ENCODE data around the gene GPX8. TPM values are rescaled to one million over a fixed set of nuclear protein-coding genes. Genes with fewer than 3 reads are reported as not detected.

Gene GPX8
- total and polyA plus RNA-seq, 4 donors, result 26.2 to 49.8 (median 32.0) TPM

DNA sequence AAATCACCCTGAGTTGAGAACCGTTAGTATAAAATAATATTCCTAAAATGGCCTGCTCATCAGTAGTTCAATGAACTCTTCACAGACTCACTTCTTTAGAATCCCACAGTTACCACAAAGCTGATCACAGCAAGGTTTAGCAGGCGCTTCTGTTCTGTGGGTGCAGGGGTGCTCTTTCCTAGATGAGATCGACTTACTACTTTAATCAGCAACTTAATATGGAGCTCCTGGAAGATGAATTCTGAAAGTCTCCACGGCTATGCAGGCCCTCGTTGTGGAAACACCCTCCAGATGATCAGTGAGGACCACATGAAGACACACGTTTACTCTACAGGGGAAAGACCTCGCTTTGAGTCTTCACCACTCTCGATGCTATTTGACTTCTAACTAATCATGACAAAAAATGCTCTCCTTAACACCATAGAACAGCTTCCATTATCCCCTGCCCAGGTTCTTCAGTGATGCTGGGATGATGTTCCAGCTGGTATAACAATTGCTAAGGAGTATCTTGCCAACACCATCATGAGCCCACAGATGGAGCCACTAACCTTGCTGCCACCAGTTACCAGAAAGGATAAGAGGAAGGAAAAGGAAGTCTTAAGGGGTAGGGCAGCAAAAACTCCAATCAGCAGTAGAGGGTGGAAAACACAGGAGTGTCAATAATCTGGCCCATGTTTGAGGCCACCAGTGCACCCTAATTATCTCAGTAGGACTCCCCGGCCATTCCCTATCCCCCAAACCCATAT is 17.9 kb upstream of the GPX8 start:
- 86 to 92% methylated on average over 9 of the region's 9 CpGs for WGBS, 2 donors
- DNase-seq (no peak), ATAC-seq (ENCODE audit: low FRiP score) (no peak)
- Histone ChIP-seq H3K36me3 (ENCODE audit: control insufficient read depth in 1 of 2, insufficient read depth in 2 of 2, low read length in 1 of 2) (no peaks in the 10 kb centered on the region), H3K27me3 (ENCODE audit: control insufficient read depth in 1 of 2, insufficient read depth in 2 of 2, low read length in 1 of 2) (no peaks in the 10 kb centered on the region), H3K9me3 (ENCODE audit: control insufficient read depth, low read length) (no peaks in the 10 kb centered on the region), H3K4me3 (ENCODE audit: low read length in 2 of 2) (no peak overlapping the region), H3K27ac (ENCODE audit: low read depth in 1 of 2, low read length in 2 of 2) (no peak overlapping the region), H3K4me1 (ENCODE audit: control insufficient read depth in 1 of 2, insufficient read depth in 2 of 2, low read length in 2 of 2) (no peaks in the 10 kb centered on the region)
- intact Hi-C loops (cut with DNase I), result loop anchor here (2.0 to 10.0 kb wide), 3 partner anchors 195 to 237 kb away; no protein-coding TSS in a partner anchor

DNA sequence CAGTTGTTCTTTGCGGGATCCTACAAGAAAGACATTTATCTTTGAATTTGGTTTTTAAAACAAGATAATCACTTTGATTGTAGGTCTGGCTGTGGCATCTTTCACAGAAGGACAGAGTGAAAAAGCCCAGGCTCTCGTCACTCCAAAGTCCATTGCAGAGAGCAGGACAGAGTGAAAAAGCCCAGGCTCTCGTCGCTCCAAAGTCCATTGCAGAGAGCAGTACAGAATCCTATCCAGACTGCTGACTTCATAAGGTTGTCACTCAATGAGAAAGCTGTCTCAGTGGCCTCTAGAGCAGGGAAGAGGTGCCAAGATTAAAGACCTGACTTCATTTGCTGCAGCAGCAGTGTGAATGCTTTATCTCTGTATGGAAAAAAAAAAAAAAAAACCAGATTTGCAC is 16.3 kb upstream of the GPX8 start:
- H3K27me3 ChIP-seq (ENCODE audit: control insufficient read depth in 1 of 2, insufficient read depth in 2 of 2, low read length in 1 of 2), result no peaks in the 10 kb centered on the region
- no peak overlapping the region for H3K27ac ChIP-seq (ENCODE audit: low read depth in 1 of 2, low read length in 2 of 2)
- intact Hi-C loops (cut with DNase I), result loop anchor here (2.0 to 10.0 kb wide), 3 partner anchors 196 to 239 kb away; no protein-coding TSS in a partner anchor
- no peaks in the 10 kb centered on the region for H3K36me3 ChIP-seq (ENCODE audit: control insufficient read depth in 1 of 2, insufficient read depth in 2 of 2, low read length in 1 of 2)
- no peaks in the 10 kb centered on the region for H3K9me3 ChIP-seq (ENCODE audit: control insufficient read depth, low read length)
- WGBS, 2 donors, result 27 to 30% methylated on average over 4 of the region's 4 CpGs
- no peaks in the 10 kb centered on the region for H3K4me1 ChIP-seq (ENCODE audit: control insufficient read depth in 1 of 2, insufficient read depth in 2 of 2, low read length in 2 of 2)
- ATAC-seq (ENCODE audit: low FRiP score), result no peak
- no peak for DNase-seq
- H3K4me3 ChIP-seq (ENCODE audit: low read length in 2 of 2), result no peak overlapping the region

DNA sequence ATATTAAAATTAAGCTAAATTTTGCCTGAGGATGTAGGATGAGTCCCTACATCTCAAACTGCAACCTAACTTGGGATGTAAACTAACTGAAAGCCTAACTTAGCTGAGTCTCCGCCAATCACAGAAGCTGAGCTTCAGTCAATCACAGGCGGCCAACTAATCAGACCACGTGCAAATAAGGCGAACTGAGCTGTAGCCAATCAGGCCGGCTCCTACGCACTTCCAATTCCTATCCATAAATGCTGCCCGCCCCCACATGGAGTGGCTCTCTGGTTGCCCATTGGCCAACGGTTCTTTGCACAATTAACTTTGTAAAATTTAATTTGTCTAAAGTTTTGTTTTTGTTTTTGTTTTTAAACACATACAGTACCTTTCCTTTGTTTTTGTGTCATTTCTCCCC is 13.9 kb upstream of the GPX8 start:
- H3K27me3 ChIP-seq (ENCODE audit: control insufficient read depth in 1 of 2, insufficient read depth in 2 of 2, low read length in 1 of 2), result no peaks in the 10 kb centered on the region
- ATAC-seq (ENCODE audit: low FRiP score), result no peak
- no peak overlapping the region for H3K27ac ChIP-seq (ENCODE audit: low read depth in 1 of 2, low read length in 2 of 2)
- intact Hi-C loops (cut with DNase I), result loop anchor here (1.0 to 10.0 kb wide), 3 partner anchors 201 to 240 kb away; no protein-coding TSS in a partner anchor
- H3K9me3 ChIP-seq (ENCODE audit: control insufficient read depth, low read length), result no peaks in the 10 kb centered on the region
- no peak overlapping the region for H3K4me3 ChIP-seq (ENCODE audit: low read length in 2 of 2)
- H3K36me3 ChIP-seq (ENCODE audit: control insufficient read depth in 1 of 2, insufficient read depth in 2 of 2, low read length in 1 of 2), result no peaks in the 10 kb centered on the region
- WGBS, 2 donors, result 73 to 75% methylated on average over 8 of the region's 8 CpGs
- no peak for DNase-seq
- H3K4me1 ChIP-seq (ENCODE audit: control insufficient read depth in 1 of 2, insufficient read depth in 2 of 2, low read length in 2 of 2), result no peaks in the 10 kb centered on the region

DNA sequence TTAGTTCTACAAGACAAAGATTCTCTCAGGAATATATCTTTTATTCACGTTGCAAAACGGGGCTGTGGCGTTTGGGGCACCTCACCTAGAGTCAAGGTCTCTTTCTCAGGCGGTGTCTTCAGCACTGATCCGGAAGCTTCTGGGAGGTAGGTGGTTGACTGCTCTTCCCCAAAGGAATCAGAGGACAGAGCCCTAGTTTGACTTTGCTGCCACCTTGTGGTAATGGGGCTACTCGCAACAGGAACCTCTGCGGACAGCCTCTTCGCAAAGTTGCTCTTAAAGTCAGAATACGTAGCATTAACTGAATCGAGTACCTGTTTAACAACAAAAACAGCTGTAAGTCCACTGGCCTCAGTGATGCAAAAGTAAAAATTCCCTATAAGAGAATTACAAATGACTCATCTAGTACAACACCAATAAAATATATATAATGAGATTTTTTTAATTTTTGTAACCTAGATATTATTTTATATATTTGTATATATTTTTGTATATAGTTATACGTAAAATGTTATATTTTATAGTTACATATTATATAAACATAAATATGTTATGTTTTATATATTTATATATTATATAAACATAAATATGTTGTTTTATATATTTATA is 13.3 kb upstream of the GPX8 start:
- peak; percentile 81 to 82 for DNase-seq
- ATAC-seq (ENCODE audit: low FRiP score), result peak; percentile 83
- Histone ChIP-seq H3K27me3 (ENCODE audit: control insufficient read depth in 1 of 2, insufficient read depth in 2 of 2, low read length in 1 of 2) (no peaks in the 10 kb centered on the region), H3K36me3 (ENCODE audit: control insufficient read depth in 1 of 2, insufficient read depth in 2 of 2, low read length in 1 of 2) (no peaks in the 10 kb centered on the region), H3K4me3 (ENCODE audit: low read length in 2 of 2) (no peak overlapping the region), H3K4me1 (ENCODE audit: control insufficient read depth in 1 of 2, insufficient read depth in 2 of 2, low read length in 2 of 2) (no peaks in the 10 kb centered on the region), H3K9me3 (ENCODE audit: control insufficient read depth, low read length) (no peaks in the 10 kb centered on the region), H3K27ac (ENCODE audit: low read depth in 1 of 2, low read length in 2 of 2) (no peak overlapping the region)
- 6 to 7% methylated on average over 11 of the region's 11 CpGs for WGBS, 2 donors
- intact Hi-C loops (cut with DNase I), result loop anchor here (1.0 to 10.0 kb wide), 3 partner anchors 202 to 240 kb away; no protein-coding TSS in a partner anchor

DNA sequence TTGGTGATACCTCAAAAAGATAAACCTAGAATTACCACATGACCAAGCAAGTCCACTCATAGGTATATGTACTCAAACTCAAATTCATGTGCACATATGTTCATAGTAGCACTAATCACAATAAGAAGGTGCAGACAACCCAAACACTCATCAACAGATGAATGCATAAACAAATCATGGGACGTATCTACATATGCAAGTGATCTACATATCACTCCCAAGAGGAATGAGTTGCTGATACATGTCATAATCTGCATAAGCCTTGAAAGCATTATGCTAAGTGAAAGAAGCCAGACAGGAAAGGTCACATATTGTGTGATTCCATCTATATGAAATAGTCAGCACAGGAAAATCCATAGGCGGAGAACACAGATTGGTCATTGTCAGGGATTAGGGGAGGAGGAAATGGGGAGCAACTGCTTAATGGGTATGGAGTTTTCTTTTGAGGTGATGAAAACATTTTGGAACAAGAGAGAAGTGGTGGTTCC is 10.6 kb upstream of the GPX8 start:
- Histone ChIP-seq H3K4me3 (ENCODE audit: low read length in 2 of 2) (no peak overlapping the region), H3K27me3 (ENCODE audit: control insufficient read depth in 1 of 2, insufficient read depth in 2 of 2, low read length in 1 of 2) (no peaks in the 10 kb centered on the region), H3K36me3 (ENCODE audit: control insufficient read depth in 1 of 2, insufficient read depth in 2 of 2, low read length in 1 of 2) (no peaks in the 10 kb centered on the region), H3K27ac (ENCODE audit: low read depth in 1 of 2, low read length in 2 of 2) (no peak overlapping the region), H3K9me3 (ENCODE audit: control insufficient read depth, low read length) (no peaks in the 10 kb centered on the region), H3K4me1 (ENCODE audit: control insufficient read depth in 1 of 2, insufficient read depth in 2 of 2, low read length in 2 of 2) (no peaks in the 10 kb centered on the region)
- intact Hi-C loops (cut with DNase I), result loop anchor here (5.0 to 10.0 kb wide), 2 partner anchors 205 to 242 kb away; no protein-coding TSS in a partner anchor
- ATAC-seq (ENCODE audit: low FRiP score), result no peak
- 69 to 78% methylated on average over 2 of the region's 2 CpGs for WGBS, 2 donors
- DNase-seq, result no peak

DNA sequence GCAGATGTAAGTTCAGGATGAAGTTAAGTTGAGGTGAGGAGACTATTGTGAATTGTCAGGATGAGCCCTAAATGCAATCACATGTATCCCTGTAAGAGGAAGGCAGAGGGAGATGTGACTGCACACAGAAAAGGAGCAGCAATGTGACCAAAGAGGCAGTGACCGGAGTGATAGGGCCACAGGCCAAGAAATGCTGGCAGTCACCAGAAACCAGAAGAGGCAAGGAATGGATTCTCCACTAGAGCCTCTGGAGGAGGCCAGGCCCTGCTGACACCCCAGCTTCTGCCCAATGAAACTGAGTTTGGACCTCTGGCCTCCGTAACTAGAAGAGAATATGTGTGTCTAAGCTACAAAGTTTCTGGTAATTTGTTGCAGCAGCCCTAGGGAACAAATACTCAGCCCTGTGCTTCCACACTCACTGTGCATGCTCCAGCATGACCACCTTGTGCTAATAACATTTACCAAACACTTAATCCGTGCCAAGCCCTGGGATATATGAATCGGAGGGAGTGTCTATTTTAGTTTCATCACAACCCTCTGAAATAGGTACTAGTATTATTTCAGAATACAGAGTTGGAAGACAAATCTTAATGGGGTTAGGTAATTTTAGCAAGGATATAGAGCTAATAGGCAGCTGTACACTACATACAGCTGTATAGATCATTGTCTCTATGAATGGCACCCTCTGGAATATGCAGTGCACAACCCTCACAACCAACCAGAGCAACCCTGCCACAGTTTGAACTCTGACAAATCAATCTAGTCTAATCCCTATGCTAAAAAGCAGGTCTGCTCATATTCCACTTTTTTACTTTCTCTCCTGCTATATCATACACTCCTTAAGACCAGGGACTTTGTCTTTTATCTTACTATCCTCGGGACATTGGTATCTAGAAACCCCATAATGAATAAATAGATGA is 7.8 kb upstream of the GPX8 start:
- Histone ChIP-seq H3K27me3 (ENCODE audit: control insufficient read depth in 1 of 2, insufficient read depth in 2 of 2, low read length in 1 of 2) (no peaks in the 10 kb centered on the region), H3K27ac (ENCODE audit: low read depth in 1 of 2, low read length in 2 of 2) (no peak overlapping the region), H3K4me1 (ENCODE audit: control insufficient read depth in 1 of 2, insufficient read depth in 2 of 2, low read length in 2 of 2) (no peaks in the 10 kb centered on the region), H3K9me3 (ENCODE audit: control insufficient read depth, low read length) (no peaks in the 10 kb centered on the region), H3K4me3 (ENCODE audit: low read length in 2 of 2) (no peak overlapping the region), H3K36me3 (ENCODE audit: control insufficient read depth in 1 of 2, insufficient read depth in 2 of 2, low read length in 1 of 2) (no peaks in the 10 kb centered on the region)
- no peak for DNase-seq
- ATAC-seq (ENCODE audit: low FRiP score), result no peak
- 58 to 60% methylated on average over 5 of the region's 5 CpGs for WGBS, 2 donors
- intact Hi-C loops (cut with DNase I), result loop anchor here in 1 of 2 donors (10.0 kb wide), 1 partner anchor 427 kb away; no protein-coding TSS in a partner anchor

DNA sequence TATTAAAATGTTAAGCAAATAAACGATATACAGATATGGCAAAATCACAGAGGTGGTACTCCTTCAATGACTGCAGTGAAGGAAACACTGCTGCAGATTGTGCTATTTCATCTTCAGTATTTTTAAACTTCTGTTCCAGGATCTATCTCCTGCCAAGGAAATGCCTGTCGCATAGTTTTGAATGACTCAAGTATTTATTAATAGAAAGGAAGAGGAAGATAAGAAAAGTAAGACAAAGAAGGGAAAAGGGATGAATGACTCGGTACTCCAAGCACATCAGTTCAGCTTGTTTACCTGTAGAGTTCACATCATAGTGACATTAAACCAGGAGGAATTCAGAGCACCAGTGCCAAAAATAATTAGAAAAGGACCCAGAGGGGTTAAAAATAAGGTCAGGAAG is 5.1 kb upstream of the GPX8 start:
- Histone ChIP-seq H3K27ac (ENCODE audit: low read depth in 1 of 2, low read length in 2 of 2) (no peak overlapping the region), H3K4me1 (ENCODE audit: control insufficient read depth in 1 of 2, insufficient read depth in 2 of 2, low read length in 2 of 2) (no peaks in the 10 kb centered on the region), H3K36me3 (ENCODE audit: control insufficient read depth in 1 of 2, insufficient read depth in 2 of 2, low read length in 1 of 2) (no peaks in the 10 kb centered on the region), H3K4me3 (ENCODE audit: low read length in 2 of 2) (no peak overlapping the region), H3K27me3 (ENCODE audit: control insufficient read depth in 1 of 2, insufficient read depth in 2 of 2, low read length in 1 of 2) (no peaks in the 10 kb centered on the region), H3K9me3 (ENCODE audit: control insufficient read depth, low read length) (no peaks in the 10 kb centered on the region)
- no peak for DNase-seq
- 5 to 8% methylated on average over 3 of the region's 3 CpGs for WGBS, 2 donors
- intact Hi-C loops (cut with DNase I), result loop anchor here in 1 of 2 donors (10.0 kb wide), 1 partner anchor 430 kb away; no protein-coding TSS in a partner anchor
- ATAC-seq (ENCODE audit: low FRiP score), result no peak

DNA sequence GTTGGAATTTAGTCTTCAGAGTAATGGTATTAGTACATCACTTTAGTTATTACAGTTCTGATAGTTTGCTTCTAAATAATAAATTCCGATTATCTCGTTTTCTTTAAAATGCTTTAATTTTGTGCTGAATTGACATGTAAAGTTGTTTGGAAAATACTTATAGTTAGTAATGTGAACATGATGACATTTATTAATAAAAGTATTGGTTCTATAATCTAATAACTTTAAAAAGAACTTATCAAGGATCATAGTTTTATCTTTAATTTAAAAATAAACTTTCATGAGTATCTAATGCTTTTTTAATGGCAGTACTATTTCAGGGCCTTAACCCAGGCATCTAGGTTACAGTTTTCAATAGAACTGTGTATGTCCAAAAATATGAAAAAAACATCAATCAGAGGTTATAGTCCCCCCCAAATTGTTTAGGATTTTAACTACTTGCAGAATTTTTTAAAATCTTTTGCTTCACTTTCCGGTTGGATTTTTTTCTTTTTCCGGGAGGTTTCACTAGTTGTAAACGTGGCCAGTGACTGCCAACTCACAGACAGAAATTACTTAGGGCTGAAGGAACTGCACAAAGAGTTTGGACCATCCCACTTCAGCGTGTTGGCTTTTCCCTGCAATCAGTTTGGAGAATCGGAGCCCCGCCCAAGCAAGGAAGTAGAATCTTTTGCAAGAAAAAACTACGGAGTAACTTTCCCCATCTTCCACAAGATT is 680 bp downstream of the GPX8 start:
- 2% methylated on average over 9 of the region's 9 CpGs for WGBS, 2 donors
- Histone ChIP-seq H3K27ac (ENCODE audit: low read depth in 1 of 2, low read length in 2 of 2) (no peak overlapping the region), H3K27me3 (ENCODE audit: control insufficient read depth in 1 of 2, insufficient read depth in 2 of 2, low read length in 1 of 2) (no peaks in the 10 kb centered on the region), H3K4me1 (ENCODE audit: control insufficient read depth in 1 of 2, insufficient read depth in 2 of 2, low read length in 2 of 2) (no peaks in the 10 kb centered on the region), H3K9me3 (ENCODE audit: control insufficient read depth, low read length) (no peaks in the 10 kb centered on the region), H3K36me3 (ENCODE audit: control insufficient read depth in 1 of 2, insufficient read depth in 2 of 2, low read length in 1 of 2) (no peaks in the 10 kb centered on the region), H3K4me3 (ENCODE audit: low read length in 2 of 2) (peak overlapping the region; percentile 64 to 92)
- intact Hi-C loops (cut with DNase I), result loop anchor here in 1 of 2 donors (5.0 kb wide), 1 partner anchor 643 kb away; the partner anchor contains the start of gene SNX18
- DNase-seq, result peak; percentile 77 to 78
- ATAC-seq (ENCODE audit: low FRiP score), result peak; percentile 90
